Renal cortex interstitium (tissue), 11 donors: ENCODE measurements around the gene BEAN1. TPM values are rescaled to one million over a fixed set of nuclear protein-coding genes. Genes with fewer than 3 reads are reported as not detected.

Experiments
- DNase-seq, 11 donors: peaks; one replicate each; pipeline ENCODE4 v3.0.0-alpha.2; 2013; ENCODE audit warnings: low read depth in 9 of 11, low spot score in 4 of 11; ENCODE audit errors: extremely low read depth in 1 of 11
- polyA plus RNA-seq, 3 donors: library from polyadenylated mRNA; unstranded; fragments of 120-200 nt; gene quantifications; one replicate each; pipeline ENCODE4 v1.2.1, GENCODE V29; 2013; ENCODE audit not compliant: insufficient read length in 3 of 3

The BEAN1 gene
- polyA plus RNA-seq, 3 donors: 1.4 to 2.7 (median 1.7) TPM

DNA sequence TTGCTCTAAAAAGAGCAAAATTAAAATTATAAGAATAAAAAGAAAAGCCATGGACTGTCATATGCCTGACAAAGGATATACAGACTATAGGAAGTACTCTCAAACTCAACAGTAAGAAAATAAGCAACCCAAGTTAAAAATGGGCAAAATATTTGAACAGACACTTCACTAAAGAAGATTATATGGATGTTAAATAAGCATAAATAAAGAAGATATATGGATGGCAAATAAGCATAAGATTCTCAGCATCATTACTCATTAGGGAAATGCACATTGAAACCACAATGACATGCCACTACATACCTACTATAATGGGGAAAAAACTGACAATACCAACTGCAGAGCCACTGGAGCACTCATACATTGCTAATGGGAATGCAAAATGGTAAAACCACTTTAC lies 14.9 kb upstream of the BEAN1 start:
- DNase-seq: no peak

DNA sequence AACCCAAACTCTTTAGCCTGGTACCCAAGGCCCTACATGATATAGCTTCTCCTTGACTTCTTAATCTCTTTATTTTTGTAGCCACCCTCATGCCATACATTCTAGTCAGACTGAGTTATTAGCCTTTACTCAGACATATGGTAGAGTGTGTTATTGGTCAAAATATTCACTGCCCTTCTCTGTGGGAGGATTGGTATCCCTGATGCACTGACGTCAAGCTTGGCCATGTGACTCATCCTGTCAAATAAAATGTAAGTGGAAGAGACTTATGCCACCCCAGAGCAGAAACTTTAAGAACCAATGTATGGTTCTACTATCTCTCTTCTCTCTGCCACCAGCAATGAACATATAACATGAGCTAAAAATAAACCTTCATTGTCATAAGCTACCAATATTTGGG lies 12.2 kb upstream of the BEAN1 start:
- no peak for DNase-seq

DNA sequence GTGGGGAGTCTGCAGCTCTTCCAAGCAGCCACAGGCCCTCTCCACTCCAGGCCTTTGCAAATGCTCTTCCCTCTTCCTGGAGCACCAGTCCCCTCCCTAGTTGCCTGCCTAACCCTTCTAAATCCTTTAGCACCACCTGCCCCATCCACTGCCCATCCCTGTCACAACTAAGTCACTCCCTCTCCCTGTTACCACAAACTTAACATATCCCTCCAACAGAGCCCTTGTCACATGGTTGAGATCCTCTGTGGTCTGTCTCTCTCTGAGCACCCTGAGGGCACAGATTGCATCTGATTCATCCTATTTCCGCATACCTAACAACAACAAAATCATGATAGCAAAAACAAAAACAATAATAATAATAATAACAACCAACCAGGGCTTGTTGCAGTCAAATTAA lies 11.0 kb upstream of the BEAN1 start:
- DNase-seq: no peak

DNA sequence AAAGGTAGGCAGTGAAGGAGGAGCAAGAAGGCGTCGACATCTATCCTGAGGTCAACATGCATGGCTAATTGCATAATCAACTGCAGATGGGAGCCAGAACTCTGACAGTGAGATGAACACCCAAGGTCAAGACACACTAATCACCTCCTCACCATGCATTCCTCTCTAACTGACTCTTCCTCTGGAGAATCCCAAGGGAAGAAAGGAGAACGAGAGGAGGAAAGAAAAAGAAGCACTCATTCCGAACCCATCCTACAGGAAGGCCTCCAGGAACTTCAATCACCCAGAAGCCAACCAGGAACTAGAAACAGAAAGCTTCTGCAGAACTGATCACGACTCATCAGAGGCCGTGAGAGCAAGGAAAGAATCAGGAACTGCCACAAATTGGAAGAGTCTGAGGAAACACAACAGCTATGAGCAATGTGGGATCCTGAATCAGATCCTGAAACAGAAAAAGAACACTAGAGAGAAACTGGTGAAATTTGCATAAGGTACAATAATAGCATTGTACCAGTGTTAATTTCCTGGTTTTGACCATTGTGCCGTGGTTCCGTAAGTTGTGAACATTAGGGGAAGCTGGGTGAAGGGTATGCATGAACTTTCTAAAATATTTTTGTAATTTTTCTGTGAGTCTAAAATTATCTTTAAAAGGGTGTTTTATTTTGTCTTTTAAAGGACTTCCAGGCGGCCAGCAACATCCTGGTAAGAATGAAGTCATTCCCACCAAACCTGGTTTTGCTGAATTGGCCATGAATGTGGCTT lies 10.0 kb upstream of the BEAN1 start:
- no peak for DNase-seq

DNA sequence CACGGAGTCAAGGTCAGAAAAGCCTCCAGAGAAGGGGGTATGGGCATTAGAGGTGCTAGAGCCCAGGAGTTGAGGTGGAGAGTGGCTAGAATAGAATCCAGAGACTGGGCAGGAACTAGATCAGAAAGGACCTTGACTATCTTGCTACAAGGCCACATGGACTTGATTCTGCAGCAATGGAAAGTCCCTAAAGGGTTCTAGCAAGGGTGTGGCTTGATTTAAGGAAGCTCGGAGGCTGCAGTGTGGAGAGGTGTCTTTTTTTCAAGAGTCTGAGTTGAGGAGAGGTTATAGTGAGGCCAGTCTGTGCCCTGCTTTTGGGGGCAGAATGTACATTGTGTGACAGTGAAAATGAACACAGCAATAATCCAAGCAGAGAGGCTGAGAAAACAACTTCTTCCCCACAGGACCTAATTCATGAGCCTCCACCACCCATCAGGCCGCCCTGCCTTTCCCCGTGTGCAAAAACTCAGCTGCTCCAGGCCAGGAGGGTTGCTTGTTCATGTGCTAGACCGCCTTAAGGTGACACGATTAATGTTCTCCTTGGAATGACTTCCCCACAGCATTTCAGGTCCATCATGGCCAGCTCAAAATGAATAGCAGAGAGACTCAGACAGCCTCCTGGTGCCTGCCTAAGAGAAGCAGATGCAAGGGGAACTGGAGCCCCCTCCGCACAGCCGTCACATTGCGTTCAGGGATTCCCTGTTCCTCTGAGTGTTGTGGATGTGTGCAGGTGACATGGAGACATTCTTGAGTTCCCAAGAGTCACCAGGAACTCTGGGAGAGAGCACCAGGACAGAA lies 8.7 kb upstream of the BEAN1 start:
- no peak for DNase-seq

DNA sequence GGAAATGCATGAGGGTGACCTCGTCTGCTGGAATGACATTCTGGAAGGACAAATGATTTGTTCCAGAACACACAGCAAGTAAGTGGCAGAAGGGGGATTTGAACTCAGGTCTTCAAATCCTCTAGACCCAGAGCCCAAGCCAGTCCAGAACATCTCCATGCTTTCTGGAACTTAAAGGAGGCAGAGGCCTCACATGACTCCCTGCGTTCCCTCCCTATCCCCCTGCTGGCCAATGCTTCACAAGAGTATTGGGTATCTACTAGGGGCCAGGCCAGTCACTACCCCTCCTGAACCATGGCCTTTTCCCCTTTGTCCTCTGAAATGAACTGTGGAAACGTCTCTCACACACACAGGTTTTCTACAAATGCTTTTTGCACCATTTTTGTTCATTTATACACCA lies 7.6 kb upstream of the BEAN1 start:
- DNase-seq: no peak

DNA sequence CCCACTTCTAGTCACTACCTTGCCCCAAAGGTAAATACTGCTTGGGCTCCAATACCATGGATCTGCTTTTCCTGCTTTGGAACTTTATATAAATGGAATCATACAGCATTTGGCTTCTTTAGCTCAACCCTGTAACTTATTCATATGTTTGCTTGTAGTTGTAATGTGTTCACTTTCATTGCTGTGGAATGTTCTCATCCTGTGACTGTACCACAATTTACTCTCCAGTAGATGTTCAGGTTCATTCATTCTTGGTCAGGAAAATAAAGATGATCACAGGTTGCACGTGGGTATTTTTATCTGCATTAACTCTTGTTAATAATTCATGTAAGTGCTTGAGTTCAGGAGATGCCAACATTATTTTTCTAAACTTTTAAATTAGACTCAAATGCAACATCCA lies 6.7 kb upstream of the BEAN1 start:
- DNase-seq: no peak

DNA sequence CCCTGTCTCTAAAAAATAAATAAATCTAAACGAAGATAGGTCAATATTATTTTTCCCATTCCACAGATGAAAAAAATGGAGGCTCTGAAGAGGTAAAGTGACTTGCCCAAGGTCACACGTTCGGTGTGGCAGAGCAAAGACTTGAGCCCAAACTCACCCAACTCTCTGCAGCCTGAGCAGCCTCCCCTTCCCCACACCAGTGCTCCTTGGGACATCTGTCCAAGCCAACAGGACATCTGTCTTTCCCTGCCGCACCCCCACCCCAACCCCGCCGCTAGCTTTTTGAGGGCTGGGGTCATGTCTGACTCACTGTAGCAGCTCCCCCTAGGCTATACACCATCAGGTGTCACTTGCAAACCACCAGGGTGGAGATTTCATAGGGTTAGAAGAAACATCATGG lies 5.2 kb upstream of the BEAN1 start:
- no peak for DNase-seq

DNA sequence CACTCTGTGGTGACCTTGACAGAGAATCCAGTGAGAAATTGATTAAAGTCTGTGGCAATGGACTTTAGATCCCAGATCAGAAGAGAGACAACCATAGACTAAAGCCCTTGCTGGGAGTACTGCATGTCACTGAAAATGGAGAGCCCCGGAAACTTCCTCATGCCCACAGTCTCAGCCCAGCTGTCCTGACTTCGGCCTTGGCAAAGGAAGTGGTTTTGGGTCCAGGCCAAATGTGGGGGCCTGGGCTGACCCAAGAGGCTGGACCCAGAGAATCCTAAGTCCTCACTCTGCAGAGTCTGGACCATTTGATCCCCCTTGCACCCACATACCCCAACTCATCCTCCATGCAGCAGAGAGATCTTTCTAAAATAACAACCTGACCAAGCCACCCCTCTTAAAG lies 4.7 kb upstream of the BEAN1 start:
- DNase-seq: no peak

DNA sequence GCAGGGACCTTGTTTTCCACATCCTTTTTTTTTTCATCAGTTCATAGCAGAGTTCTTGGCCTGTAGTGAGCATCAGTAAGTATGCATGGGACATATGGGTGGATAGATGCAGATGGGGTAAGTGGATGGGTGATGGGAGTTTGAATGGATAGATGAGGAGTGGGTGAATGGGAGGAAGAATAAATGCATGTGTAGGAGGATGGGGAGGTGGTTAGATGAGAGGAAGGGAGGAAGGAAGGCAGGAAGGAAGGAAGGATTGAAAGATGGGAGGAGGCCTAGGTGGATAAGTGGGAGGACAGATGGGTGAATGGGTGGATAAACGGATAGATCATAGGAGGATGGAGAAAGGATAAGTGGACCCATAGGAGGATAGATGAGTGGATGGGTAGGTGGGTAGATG lies 3.9 kb upstream of the BEAN1 start:
- no peak for DNase-seq

DNA sequence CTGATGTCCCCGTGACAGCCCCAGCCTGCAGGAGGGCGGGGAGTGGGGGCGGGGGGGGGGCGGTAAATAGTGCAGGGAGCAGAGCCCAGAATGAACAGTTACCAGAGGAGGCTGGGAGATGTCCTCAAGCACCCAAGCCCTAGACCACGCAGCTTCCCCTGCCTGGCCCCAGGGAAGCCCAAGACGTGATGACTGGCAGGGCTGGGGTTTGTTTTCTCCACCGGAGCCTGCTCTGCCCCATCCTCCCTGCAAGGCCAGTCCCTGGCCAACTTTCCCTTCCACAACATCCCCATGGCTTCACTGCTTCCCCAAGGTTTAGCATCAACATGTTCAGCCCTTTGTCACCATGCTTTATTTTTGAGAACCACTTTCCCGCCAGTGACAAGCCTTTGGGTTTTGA lies 1.4 kb upstream of the BEAN1 start:
- no peak for DNase-seq

DNA sequence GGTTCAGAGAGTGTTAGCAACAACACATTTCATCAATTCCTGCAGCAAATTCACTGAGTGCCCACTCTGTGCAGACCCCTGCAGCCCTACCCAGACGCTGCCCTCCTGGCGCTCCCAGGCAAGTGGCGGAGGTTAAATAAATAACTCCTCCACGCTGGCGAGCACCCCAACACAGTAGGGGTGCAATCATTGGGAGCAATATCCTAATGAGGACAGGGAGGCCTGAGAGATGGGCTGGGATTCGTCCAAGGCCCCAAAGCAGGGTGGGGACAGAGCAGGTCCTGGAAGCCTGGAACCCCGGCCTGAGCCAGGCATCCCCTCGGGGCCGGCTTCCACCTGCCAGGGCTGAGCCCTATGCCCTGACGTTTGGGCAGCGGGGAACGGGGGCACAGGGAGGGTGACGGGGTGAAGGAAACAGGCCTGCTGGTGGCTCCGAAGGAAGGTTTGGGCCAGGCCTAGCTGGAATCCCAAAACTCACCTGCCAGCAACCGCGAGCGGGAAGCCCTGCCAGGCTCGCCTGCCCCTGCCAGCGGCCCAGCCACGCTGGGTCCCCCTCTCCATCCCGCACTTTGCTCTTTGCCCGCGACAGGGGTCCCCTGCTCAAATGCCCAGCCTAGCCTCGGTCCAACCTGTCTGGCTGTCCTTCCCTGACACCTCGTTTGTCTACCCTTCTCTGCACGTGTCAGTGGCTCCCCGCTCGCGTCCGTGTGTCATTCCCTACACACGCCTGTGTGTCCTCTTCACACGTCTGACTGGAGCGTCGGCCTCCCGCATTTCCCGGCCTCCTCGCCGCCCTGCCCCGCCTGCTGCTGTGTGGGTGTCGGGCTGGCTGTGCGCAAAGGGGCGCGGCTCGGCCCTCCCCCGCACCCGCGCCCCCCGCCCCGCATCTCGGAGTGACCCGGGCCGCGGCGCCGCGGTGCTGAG lies 721 bp upstream of the BEAN1 start:
- DNase-seq: no peak

DNA sequence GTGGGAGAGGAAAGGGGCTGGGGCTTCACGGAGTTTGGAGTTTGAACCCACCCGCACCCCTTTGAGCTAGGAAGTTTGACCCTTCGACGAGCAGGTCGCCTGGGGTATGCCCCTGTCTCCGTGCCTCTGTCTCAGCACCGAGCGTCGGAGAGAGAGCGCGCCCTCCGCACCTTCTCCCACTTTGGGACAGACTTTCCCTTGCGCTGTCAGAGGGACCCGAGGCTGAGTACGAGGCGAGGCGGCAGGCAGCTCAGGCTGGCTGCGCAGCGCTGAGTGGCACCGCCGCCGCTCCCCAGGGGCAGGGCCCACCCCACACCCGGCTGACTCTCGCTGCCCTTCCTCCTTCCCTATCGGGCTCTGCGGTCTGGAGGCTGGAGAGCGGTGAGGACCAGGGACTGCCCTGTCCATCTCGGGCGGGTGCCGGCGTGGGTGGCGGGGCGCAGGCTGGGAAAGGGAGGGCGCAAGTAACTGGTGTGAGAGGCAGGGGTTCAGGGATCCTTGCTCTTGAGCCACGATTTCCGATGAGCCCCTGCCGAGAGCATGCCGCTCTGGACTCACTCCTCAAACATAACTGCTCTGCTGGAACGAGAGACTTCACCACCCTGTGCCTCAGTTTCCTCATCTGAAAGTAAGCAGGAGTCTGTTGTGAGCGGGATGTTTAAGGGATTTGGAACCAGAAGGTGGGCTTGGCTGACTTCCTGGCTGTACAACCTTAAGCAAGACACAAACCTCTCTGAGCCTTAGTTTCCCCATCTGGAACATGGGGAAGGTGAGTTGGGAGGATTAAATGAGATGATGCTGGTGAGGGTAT lies 981 bp downstream of the BEAN1 start:
- DNase-seq: no peak

DNA sequence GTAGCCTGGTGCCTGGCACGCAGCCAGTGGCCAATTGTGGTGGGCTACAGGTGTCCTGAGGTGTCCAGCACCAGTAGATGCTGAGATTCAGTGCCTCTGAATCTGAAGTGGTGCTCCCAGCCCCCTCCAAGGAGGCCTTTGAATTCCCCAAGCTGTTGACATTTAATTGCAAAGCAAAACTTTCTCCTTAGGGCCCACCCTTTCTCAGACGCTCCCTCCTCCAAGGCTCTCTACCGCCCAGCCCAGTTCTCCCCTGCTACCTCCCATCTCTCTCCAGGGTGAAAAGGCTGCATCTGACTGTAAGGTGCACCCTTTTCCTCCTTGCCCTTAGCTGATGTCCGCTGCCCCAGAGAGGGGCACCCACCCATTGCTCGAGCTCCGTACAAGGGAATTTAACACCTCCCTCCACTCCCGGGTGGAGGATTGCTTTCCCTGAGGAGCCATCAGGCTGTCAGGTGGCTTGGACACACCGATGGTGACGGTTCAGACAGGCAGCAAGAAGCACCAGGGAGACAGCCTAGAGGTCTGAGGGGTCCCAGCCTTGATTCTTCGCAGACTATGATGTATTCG lies 1.7 kb downstream of the BEAN1 start:
- no peak for DNase-seq

DNA sequence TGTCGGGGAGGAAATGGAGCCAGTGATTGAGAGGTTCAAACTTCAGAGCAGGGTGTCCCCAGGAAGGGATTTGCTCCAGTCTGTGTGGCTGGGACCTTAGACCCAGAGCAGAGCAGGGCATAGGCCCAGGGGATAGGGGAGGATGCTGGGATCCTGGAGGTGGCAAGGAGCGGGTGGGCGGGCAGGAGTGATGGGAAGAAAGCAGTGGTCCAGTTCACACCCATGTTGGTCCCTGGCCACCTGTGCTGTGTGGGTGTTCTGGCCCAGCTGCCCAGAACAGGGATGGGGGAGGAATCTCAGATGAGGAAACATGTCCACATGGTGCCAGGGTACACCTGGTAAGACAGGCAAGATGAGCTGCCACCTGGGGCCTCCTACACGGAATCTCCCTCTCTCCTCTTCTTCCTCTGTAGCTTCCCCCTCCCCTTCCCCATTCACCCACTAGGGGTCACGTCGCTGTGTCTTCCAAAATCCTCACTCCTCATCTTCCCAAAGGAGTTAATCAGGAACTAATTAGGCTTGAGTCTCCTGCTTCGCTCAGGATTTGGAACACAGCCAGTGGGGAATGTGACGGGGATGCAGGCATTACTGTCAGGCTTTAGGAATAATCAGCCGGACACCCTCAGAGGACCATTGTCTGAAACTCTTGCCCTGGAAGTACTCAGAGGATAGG lies 2.3 kb downstream of the BEAN1 start:
- no peak for DNase-seq

DNA sequence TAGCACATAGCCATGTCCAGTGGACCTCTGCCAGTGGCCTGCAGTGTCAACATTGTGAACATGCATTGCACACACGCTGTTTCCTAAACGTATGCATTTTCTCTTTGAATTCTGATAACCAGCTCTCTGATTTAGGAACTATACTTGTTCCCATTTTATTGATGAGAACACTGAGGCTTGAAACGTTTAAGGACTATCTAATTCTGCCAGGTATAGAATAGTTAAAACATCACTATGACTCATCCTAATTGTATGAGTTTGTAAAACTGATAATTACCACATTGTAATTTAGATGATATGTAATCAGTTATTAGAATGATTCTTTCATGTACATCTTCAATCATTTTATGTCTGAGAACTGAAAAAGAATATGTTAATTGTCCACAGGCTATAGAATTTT lies 3.1 kb downstream of the BEAN1 start:
- DNase-seq: no peak

DNA sequence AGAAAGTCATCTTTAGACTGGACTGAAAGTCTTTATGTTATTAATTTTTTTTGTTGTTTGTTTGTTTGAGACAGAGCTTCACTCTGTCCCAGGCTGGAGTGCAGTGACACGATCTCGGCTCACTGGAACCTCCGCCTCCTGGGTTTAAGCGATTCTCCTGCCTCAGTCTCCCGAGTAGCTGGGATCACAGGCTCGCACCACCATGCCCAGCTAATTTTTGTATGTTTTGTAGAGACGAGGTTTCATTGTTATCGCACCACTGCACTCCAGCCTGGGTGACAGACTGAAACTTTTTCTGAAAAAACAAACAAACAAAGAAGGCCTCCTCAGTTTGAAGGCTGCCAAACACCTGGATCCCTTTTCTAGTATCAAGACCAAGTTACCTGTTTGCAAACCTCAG lies 4.7 kb downstream of the BEAN1 start:
- no peak for DNase-seq

DNA sequence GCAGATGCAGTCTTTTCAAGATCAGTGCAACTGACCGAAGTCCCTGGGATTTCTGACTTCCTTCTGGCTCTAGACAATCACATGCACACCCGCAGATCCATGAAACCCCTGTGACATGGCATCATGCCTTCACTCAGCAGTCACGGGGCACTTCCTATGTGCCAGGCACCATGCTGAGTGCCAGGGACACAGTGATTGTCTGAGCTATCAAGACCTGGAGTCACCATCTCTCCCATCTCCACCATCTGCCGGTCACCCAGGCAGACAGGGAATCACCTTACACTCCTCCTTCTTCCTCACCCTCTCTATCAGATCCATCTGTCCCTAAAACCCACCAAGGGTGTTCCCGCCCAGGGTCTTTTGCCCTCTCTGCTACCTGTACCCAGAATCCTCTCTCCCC lies 5.3 kb downstream of the BEAN1 start:
- no peak for DNase-seq
